Osteocyte (in vitro differentiated cells): ENCODE results near the gene SCN5A. TPM values are rescaled to one million over a fixed set of nuclear protein-coding genes. Genes with fewer than 3 reads are reported as not detected.
A peak's percentile ranks its signal among the peaks of the same experiment; 100 is the strongest.

ENCODE experiments used
- DNase-seq: peaks from one replicate; pipeline ENCODE4 v3.0.0; 2021; ENCODE audit warnings: mixed read lengths; ENCODE audit not compliant: unreplicated experiment; ENCODE audit errors: extremely low spot score
- H3K27ac Mint-ChIP-seq: one replicate; pipeline ENCODE4 v1.8.0; 2021; ENCODE audit warnings: mild to moderate bottlenecking, mixed read lengths; ENCODE audit not compliant: unreplicated experiment
- H3K27me3 Mint-ChIP-seq: one replicate; pipeline ENCODE4 v1.8.0; 2021; ENCODE audit warnings: mixed read lengths; ENCODE audit not compliant: unreplicated experiment
- H3K36me3 Mint-ChIP-seq: one replicate; pipeline ENCODE4 v1.8.0; 2021; ENCODE audit warnings: mixed read lengths; ENCODE audit not compliant: unreplicated experiment
- H3K4me1 Mint-ChIP-seq: one replicate; pipeline ENCODE4 v1.8.0; 2021; ENCODE audit warnings: mixed read lengths; ENCODE audit not compliant: unreplicated experiment
- H3K4me3 Mint-ChIP-seq: one replicate; pipeline ENCODE4 v1.8.0; 2021; ENCODE audit warnings: mild to moderate bottlenecking, moderate library complexity, mixed read lengths; ENCODE audit not compliant: unreplicated experiment
- H3K9me3 Mint-ChIP-seq: one replicate; pipeline ENCODE4 v1.8.0; 2021; ENCODE audit warnings: mixed read lengths; ENCODE audit not compliant: unreplicated experiment
- total RNA-seq: library from RNA; stranded (reverse); gene quantifications from 2 replicates; pipeline ENCODE4 v1.2.1, GENCODE V29; 2021
- TF ChIP-seq, protein P1 (sequence below): fragments of 200-600 bp; sonication (generic); IDR thresholded peaks from 2 replicates; pipeline ENCODE4 v1.5.0; 2021; ENCODE audit warnings: antibody characterized with exemption, mild to moderate bottlenecking, moderate library complexity

Gene SCN5A
- total RNA-seq, 1 donor from 2014 or later: not detected

DNA sequence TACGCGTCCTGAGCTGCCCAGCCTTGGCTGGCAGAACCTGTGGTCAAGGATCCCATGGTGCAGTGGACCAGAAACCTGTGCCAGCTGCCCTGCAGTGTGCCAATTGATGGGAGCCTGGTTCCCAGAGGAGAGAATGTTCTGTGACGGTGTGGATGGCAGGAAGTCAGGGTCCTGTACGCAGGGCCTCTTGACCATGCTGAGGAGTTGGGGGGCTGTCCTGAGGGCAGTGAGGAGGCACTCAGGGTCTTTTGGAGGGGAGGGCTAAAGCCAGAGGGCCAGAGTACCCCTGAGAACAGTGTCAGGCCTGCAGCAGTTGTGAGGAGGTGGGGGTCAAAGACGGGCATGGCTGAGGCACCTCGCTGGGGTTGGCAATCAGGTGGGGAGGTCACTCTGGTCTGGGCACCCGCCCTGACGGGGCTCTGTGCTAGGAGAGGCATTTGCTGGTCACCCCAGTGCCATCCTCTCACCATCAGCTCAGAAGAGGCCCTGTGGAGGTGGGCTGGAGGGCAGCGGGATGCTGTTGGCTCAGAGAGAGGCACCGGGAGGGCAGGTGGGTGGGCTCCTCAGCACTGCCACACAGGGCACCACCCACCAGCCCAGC, 61.0 kb downstream of the SCN5A start:
- H3K4me3 Mint-ChIP-seq: no peak overlapping the region
- peak; percentile 79 for DNase-seq
- H3K9me3 Mint-ChIP-seq: no peaks in the 10 kb centered on the region
- H3K36me3 Mint-ChIP-seq: no peaks in the 10 kb centered on the region
- H3K4me1 Mint-ChIP-seq: no peaks in the 10 kb centered on the region
- H3K27me3 Mint-ChIP-seq: peaks cover 10% of the 10 kb centered on the region
- TF ChIP-seq, protein P1, sequence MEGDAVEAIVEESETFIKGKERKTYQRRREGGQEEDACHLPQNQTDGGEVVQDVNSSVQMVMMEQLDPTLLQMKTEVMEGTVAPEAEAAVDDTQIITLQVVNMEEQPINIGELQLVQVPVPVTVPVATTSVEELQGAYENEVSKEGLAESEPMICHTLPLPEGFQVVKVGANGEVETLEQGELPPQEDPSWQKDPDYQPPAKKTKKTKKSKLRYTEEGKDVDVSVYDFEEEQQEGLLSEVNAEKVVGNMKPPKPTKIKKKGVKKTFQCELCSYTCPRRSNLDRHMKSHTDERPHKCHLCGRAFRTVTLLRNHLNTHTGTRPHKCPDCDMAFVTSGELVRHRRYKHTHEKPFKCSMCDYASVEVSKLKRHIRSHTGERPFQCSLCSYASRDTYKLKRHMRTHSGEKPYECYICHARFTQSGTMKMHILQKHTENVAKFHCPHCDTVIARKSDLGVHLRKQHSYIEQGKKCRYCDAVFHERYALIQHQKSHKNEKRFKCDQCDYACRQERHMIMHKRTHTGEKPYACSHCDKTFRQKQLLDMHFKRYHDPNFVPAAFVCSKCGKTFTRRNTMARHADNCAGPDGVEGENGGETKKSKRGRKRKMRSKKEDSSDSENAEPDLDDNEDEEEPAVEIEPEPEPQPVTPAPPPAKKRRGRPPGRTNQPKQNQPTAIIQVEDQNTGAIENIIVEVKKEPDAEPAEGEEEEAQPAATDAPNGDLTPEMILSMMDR: no peak
- H3K27ac Mint-ChIP-seq: no peak overlapping the region

DNA sequence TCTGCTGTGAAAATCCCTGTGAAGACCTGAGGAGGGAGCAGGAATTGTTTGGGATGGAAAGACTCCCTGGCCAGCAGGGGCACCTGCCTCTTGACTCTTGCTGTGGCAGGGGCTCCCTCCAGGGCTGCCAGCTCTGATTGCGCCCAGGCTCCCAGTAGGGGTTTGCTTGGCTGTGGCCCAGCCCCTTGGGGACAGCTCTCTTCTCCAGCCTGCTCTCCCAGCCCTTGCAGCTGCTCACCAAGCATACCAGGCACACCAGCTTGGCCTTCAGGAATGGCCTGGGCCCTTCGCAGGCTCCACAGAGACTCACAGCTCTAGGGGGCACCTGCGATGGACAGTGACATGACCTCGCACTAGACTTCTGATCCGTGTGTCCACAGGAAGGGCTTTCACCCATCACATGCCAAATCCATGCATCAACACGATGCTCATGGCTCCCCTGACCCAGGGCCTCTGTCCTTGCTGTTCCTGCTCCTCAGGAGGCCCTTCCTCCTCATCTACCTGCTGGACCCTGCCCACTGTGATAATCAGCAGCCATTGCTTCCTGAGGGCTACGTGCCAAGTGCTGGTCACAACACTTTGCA, 61.8 kb downstream of the SCN5A start:
- Mint-ChIP-seq H3K27me3 (peaks cover 6% of the 10 kb centered on the region), H3K36me3 (no peaks in the 10 kb centered on the region), H3K27ac (no peak overlapping the region), H3K9me3 (no peaks in the 10 kb centered on the region), H3K4me3 (no peak overlapping the region), H3K4me1 (no peaks in the 10 kb centered on the region)
- peak; percentile 77 for DNase-seq
- TF ChIP-seq, protein P1: no peak

DNA sequence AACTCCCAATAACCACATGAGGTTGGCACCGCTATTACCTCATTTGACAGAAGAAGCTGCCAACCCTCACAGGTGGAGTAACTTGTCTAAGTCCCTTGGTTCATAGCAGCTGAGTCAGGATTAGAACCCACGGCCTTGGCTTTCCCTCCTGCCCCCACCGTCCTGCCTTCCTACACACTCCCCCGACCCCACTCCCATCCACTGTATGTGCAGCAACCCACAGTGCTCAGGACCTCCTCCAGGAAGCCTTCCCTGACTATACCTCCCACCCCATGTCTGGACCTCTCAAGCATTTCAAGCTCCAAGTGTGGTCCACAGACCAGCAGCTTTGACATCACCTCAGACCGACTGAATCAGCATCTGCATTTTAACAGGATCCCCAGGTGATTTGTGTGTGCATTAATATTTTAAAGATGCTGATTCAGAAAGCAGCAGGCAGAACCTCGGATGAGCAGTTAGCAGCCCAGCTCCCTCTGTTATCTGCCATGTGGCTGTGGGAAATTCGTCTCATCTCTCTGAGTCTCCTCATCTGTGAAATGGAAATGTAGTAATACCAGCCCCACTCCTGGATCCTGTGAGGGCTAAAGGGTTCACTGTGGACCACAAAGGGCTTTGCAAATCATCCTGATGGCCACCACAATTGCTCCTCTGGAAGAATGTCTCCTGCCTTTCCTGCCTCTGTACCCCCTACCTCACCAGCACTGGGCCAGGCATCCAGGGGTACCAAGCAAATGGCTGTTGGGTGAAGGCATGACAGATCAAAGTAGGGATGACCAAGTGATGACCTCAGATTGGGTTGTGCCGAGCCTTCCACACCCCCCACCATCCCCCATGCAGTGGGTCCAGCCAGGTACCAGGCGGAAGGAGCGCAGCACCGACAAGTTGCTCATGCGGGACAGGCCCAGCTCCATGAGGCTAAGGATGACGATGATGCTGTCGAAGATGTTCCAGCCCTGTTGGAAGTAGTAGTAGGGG, 62.7 kb downstream of the SCN5A start:
- H3K27ac Mint-ChIP-seq: no peak overlapping the region
- no peak overlapping the region for H3K4me3 Mint-ChIP-seq
- peaks cover 6% of the 10 kb centered on the region for H3K27me3 Mint-ChIP-seq
- DNase-seq: peak; percentile 63
- TF ChIP-seq, protein P1: no peak
- no peaks in the 10 kb centered on the region for H3K4me1 Mint-ChIP-seq
- no peaks in the 10 kb centered on the region for H3K36me3 Mint-ChIP-seq
- no peaks in the 10 kb centered on the region for H3K9me3 Mint-ChIP-seq

DNA sequence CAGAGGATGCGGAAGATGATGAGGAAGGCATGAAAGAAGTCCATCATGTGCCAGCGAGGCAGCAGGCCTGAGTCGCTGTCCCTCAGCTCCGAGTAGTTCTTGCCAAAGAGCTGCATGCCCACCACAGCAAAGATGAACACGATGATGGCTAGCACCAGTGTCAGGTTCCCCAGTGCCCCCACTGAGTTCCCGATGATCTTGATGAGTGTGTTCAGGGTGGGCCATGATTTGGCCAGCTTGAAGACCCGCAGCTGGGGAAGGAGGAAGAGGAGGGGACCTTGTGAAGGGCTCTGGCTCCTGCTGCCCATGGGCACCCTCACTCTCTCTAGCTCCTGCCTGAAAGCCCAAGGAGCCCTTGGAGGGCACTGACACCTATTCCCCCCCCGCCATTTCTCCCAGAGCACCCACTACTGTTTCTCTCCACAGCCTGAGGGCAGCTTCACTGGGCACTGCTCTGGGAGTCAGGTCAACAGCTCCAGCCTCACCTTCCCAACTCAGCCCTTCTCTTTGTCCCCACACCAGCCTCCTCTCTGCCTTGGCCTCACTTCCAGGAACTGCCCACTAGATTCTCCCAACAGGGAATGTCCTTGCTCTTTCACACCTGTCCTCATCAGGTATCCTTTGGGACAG, 63.6 kb downstream of the SCN5A start:
- TF ChIP-seq, protein P1: no peak
- Mint-ChIP-seq H3K4me3 (no peak overlapping the region), H3K27me3 (peaks cover 3% of the 10 kb centered on the region), H3K4me1 (no peaks in the 10 kb centered on the region), H3K9me3 (no peaks in the 10 kb centered on the region), H3K36me3 (no peaks in the 10 kb centered on the region), H3K27ac (no peak overlapping the region)
- peak; percentile 72 for DNase-seq
